Measurements from ENCODE around the gene SLC35G2. TPM values are rescaled to one million over a fixed set of nuclear protein-coding genes. Genes with fewer than 3 reads are reported as not detected.

Gene SLC35G2
- total RNA-seq, 3 donors from 2014 or later: 0.41 to 2.4 (median 1.9) TPM

DNA sequence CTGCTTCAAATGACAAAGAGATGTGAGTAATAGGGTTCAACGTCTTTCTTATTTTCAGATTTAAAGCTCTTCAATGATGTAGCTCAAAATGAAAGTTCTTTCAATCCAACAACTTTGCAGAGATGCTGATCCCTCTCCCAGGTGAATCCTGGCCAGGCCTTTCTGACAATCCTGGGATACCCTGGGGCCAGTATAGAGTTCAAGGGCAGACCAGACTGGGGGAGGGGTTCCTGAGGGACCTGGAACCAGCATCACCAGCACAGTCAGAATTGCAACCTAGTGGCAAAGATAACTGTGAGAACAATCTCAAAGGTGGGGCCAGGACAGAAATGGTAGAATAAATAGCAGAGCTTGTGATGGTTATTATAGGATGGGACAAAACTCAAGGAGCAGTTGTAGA lies 23.4 kb downstream of the SLC35G2 start:
- intact Hi-C loops (cut with DNase I, micrococcal nuclease): no loop called here

DNA sequence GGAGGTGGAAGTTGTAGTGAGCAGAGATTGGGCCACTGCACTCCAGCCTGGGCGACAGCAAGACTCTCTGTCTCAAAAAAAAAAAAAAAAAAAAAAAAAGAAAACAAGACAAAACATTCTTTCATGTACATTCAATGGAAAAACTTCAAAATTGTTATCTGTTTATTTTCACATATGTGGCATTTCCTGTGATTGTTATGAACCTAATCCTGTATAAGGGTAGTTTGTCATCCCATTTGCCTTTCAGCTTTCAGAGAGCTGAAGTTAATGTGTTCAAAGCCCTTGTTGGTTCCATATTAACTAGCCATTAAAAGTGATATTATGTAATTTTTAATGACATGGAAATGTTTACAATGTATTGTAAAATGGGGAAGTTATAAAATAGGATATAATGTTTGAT lies 25.8 kb downstream of the SLC35G2 start:
- ATAC-seq (no peak), DNase-seq (no peak)
- intact Hi-C loops (cut with DNase I, micrococcal nuclease): no loop called here
- H3K4me3 ChIP-seq: no peak overlapping the region
- H3K36me3 ChIP-seq (ENCODE audit: low read depth): no peaks in the 10 kb centered on the region
- H3K9me3 ChIP-seq: no peaks in the 10 kb centered on the region
- H3K4me1 ChIP-seq (ENCODE audit: low read depth): no peaks in the 10 kb centered on the region
- TF ChIP-seq, protein P1, sequence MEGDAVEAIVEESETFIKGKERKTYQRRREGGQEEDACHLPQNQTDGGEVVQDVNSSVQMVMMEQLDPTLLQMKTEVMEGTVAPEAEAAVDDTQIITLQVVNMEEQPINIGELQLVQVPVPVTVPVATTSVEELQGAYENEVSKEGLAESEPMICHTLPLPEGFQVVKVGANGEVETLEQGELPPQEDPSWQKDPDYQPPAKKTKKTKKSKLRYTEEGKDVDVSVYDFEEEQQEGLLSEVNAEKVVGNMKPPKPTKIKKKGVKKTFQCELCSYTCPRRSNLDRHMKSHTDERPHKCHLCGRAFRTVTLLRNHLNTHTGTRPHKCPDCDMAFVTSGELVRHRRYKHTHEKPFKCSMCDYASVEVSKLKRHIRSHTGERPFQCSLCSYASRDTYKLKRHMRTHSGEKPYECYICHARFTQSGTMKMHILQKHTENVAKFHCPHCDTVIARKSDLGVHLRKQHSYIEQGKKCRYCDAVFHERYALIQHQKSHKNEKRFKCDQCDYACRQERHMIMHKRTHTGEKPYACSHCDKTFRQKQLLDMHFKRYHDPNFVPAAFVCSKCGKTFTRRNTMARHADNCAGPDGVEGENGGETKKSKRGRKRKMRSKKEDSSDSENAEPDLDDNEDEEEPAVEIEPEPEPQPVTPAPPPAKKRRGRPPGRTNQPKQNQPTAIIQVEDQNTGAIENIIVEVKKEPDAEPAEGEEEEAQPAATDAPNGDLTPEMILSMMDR (IDR thresholded peaks at IDR 0.05): no peak

More for the DNA sequence above, 23.4 kb downstream of the SLC35G2 start:
- Histone ChIP-seq H3K4me1 (ENCODE audit: low read depth) (no peaks in the 10 kb centered on the region), H3K36me3 (ENCODE audit: low read depth) (no peaks in the 10 kb centered on the region), H3K9me3 (no peaks in the 10 kb centered on the region), H3K4me3 (no peak overlapping the region)
- TF ChIP-seq, protein P1 (IDR thresholded peaks at IDR 0.05): no peak
- no peak for ATAC-seq
- no peak for DNase-seq

DNA sequence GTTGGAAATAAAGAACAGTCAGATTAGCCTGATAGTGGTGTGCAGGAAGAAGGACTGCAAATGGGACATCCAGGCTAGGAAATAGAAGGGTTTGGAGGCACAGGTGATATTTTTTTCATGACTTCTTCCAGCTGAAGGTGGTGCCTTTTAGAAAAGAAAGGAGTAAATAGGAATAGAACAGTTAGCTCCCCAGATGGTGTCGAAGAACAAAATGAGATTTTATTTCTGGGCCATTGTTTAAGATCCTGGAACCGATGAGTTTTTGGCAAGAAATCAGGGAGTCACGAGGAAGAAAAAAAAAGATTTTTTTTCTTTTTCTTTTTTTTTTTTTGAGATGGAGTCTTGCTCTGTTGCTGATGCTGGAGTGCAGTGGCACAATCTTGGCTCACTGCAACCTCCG lies 33.3 kb downstream of the SLC35G2 start:
- no peak overlapping the region for H3K4me3 ChIP-seq
- no peak for DNase-seq
- intact Hi-C loops (cut with DNase I, micrococcal nuclease): no loop called here
- no peak for ATAC-seq
- TF ChIP-seq, protein P1 (IDR thresholded peaks at IDR 0.05): no peak
- H3K36me3 ChIP-seq (ENCODE audit: low read depth): no peaks in the 10 kb centered on the region
- H3K9me3 ChIP-seq: no peaks in the 10 kb centered on the region
- H3K4me1 ChIP-seq (ENCODE audit: low read depth): no peaks in the 10 kb centered on the region

DNA sequence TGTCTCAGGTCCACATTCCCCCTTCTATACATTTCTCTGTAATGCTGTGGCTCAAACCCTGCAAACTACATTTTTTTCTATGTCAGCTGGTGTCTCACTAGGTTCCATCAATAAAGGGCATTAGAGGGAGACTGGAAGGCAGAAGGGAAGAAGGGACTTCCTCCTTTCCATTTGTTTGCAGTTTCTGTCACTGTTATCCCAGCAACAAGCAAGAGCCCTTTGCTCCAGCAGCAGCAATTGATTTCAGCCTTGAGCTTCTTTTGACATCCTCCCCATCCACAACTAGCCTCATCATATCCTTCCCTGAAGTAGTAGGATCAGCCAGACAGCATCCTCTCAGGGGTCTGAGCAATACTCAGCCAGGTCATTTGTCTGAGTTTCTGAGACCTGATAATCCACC lies 37.7 kb downstream of the SLC35G2 start:
- H3K9me3 ChIP-seq: no peaks in the 10 kb centered on the region
- H3K4me3 ChIP-seq: no peak overlapping the region
- H3K36me3 ChIP-seq (ENCODE audit: low read depth): no peaks in the 10 kb centered on the region
- peaks cover 5% of the 10 kb centered on the region for H3K4me1 ChIP-seq (ENCODE audit: low read depth)
- TF ChIP-seq, protein P1 (IDR thresholded peaks at IDR 0.05): no peak
- intact Hi-C loops (cut with DNase I, micrococcal nuclease): no loop called here
- ATAC-seq: no peak
- no peak for DNase-seq

DNA sequence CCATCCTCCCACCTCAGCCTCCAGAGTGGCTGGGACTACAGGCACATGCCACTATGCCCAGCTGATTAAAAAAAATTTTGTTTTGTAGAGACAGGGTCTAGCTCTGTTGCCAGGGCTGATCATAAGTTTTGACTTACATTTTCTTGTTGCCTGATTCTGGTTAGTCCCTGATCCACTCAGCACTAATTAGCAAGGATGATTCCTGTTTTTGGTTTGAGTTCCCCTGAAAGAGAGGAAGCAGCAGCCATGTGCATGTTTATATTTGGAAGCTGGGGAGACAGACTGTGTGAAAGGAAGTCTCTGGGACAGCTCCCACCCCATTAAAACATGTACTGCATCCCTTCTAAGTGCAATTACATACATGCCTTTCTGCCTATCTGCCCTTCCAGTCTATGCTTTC lies 39.5 kb downstream of the SLC35G2 start:
- TF ChIP-seq, protein P1 (IDR thresholded peaks at IDR 0.05): no peak

DNA sequence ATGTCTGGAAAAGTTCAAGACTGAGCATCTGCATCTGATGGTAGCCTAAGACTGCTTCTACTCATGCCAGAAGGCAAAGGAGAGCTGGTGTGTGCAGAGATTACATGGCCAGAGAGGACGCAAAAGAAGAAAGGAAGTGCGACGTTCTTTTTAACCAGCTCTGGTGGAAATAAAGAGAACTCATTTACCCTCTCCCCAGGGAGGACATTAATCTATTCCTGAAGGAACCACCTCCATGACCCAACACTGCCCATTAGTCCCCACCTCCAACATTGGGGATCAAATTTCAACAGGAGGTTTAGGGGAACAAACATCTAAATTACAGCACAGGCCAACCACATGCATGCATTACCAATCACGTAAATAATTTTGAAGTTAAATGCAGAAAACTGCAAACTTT lies 41.6 kb downstream of the SLC35G2 start:
- TF ChIP-seq, protein P1 (IDR thresholded peaks at IDR 0.05): no peak
- DNase-seq (no peak), ATAC-seq (no peak)
- intact Hi-C loops (cut with DNase I, micrococcal nuclease): loop anchor here in 1 of 2 donors (5.0 kb wide), 1 partner anchor 108 kb away; the partner anchor contains the start of gene STAG1
- H3K36me3 ChIP-seq (ENCODE audit: low read depth): no peaks in the 10 kb centered on the region
- no peaks in the 10 kb centered on the region for H3K9me3 ChIP-seq
- no peak overlapping the region for H3K4me3 ChIP-seq
- H3K4me1 ChIP-seq (ENCODE audit: low read depth): peaks cover 5% of the 10 kb centered on the region

More for the DNA sequence above, 39.5 kb downstream of the SLC35G2 start:
- no peak for ATAC-seq
- Histone ChIP-seq H3K36me3 (ENCODE audit: low read depth) (no peaks in the 10 kb centered on the region), H3K4me3 (no peak overlapping the region), H3K9me3 (no peaks in the 10 kb centered on the region), H3K4me1 (ENCODE audit: low read depth) (peaks cover 5% of the 10 kb centered on the region)
- intact Hi-C loops (cut with DNase I, micrococcal nuclease): no loop called here
- peak in 1 of 3 donors; percentile 15 for DNase-seq

Data from mucosa of descending colon (tissue), 3 donors.